ENCODE measurements around the gene MAPK6. TPM values are rescaled to one million over a fixed set of nuclear protein-coding genes. Genes with fewer than 3 reads are reported as not detected.

Gene MAPK6
- total and polyA plus RNA-seq, 2 of the 8 experiments (the other 6 are each of a cell fraction or from before 2014, with no cell fraction given), result 22.6 to 108 TPM

GRCh38 chr15:52093539-52094510 is 74.8 kb downstream of the MAPK6 start:
- no peak for DNase-seq (ENCODE audit: low read depth in 1 of 2, low spot score in 2 of 2)
- Histone ChIP-seq H3K23me2 (ENCODE audit: low read depth, low read length) (no peaks in the 10 kb centered on the region), H4K91ac (replicated peaks; ENCODE audit: insufficient read length, low read length) (no peak overlapping the region), H3K79me1 (ENCODE audit: low read depth, low read length) (no peaks in the 10 kb centered on the region), H3K4me3 (ENCODE audit: extremely low read depth in 1 of 4, insufficient read depth in 2 of 4, low read depth in 3 of 4, low read length in 4 of 4) (no peak overlapping the region), H3K23ac (ENCODE audit: insufficient read length) (no peak overlapping the region), H3K4ac (replicated peaks; ENCODE audit: insufficient read length, low read depth, low read length) (no peak overlapping the region), H3K18ac (ENCODE audit: extremely low read depth, low read length) (no peak overlapping the region), H2BK120ac (replicated peaks; ENCODE audit: low read depth, low read length) (no peak overlapping the region), H3K4me1 (replicated peaks in 1 of 4; ENCODE audit: control insufficient read depth in 3 of 4, insufficient read depth in 4 of 4, low read length in 3 of 4) (no peaks in the 10 kb centered on the region), H4K20me1 (replicated peaks in 1 of 2; ENCODE audit: control insufficient read depth in 1 of 2, insufficient read depth in 2 of 2, low read length in 2 of 2) (no peaks in the 10 kb centered on the region), H3K27ac (ENCODE audit: low read depth, low read length) (no peak overlapping the region), H2BK5ac (ENCODE audit: low read depth, low read length) (no peak overlapping the region), H3K9ac (replicated peaks in 1 of 4; ENCODE audit: extremely low read depth in 1 of 4, low read depth in 3 of 4, low read length in 3 of 4) (no peak overlapping the region), H2BK15ac (ENCODE audit: low read length) (no peak overlapping the region), H4K5ac (ENCODE audit: insufficient read length, low read depth, low read length) (no peak overlapping the region), H3K27me3 (replicated peaks in 1 of 4; ENCODE audit: control insufficient read depth in 3 of 4, extremely low read depth in 1 of 4, insufficient read depth in 3 of 4, low read length in 3 of 4) (no peaks in the 10 kb centered on the region), H4K8ac (ENCODE audit: extremely low read depth, insufficient read depth, low read length) (no peak overlapping the region), H2BK20ac (ENCODE audit: low read length) (no peak overlapping the region), H3K9me3 (ENCODE audit: insufficient read depth in 2 of 2, low read depth in 1 of 2, low read length in 1 of 2) (no peaks in the 10 kb centered on the region), H2AK5ac (ENCODE audit: low read depth, low read length) (no peak overlapping the region), H2AFZ (ENCODE audit: low read length) (no peak overlapping the region), H3K14ac (ENCODE audit: insufficient read length) (no peak overlapping the region), H3K56ac (replicated peaks; ENCODE audit: insufficient read length, low read depth, low read length) (no peak overlapping the region), H2BK12ac (ENCODE audit: low read depth, low read length) (no peak overlapping the region), H3K4me2 (ENCODE audit: insufficient read depth in 1 of 2, low read depth in 2 of 2, low read length in 2 of 2) (no peak overlapping the region), H3K79me2 (ENCODE audit: control insufficient read depth in 1 of 2, insufficient read depth in 2 of 2, low read length in 2 of 2) (no peaks in the 10 kb centered on the region), H3K36me3 (ENCODE audit: control insufficient read depth in 2 of 4, insufficient read depth in 4 of 4, low read length in 3 of 4) (no peaks in the 10 kb centered on the region)
- WGBS, 2 experiments (ENCODE audit: extremely low coverage in 1 of 2, insufficient coverage in 1 of 2, insufficient read length in 1 of 2, insufficient replicate concordance in 2 of 2, low coverage in 1 of 2, low lambda C conversion rate in 2 of 2, missing lambda C conversion rate in 1 of 2), result 93% methylated on average over 12 of the region's 12 CpGs; no CpG with 5 or more reads in 1 of the 2 experiments
- TF ChIP-seq, protein P1, sequence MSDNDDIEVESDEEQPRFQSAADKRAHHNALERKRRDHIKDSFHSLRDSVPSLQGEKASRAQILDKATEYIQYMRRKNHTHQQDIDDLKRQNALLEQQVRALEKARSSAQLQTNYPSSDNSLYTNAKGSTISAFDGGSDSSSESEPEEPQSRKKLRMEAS (IDR thresholded peaks at IDR 0.05), result no peak
- TF ChIP-seq SAP30 (IDR thresholded peaks at IDR 0.05; ENCODE audit: insufficient read depth, insufficient replicate concordance, low read length) (no peak), CHD2 (IDR thresholded peaks at IDR 0.05; ENCODE audit: low read length) (no peak), RFX5 (IDR thresholded peaks at IDR 0.05; ENCODE audit: borderline replicate concordance, low read depth, low read length) (no peak), HDAC2 (IDR thresholded peaks at IDR 0.05; ENCODE audit: borderline replicate concordance in 1 of 2, low read depth in 2 of 2, low read length in 2 of 2) (no peak)
- POLR2A ChIA-PET (ENCODE audit: partially characterized antibody), result no interaction called here
- no peak for FAIRE-seq
- CTCF ChIA-PET (ENCODE audit: partially characterized antibody), result interaction anchor here (0.7 to 1.9 kb wide), 4 partner anchors 15 to 399 kb away, joined by 3 to 12 read pairs (median 4); no protein-coding TSS in a partner anchor

All from H1 (cell line).